Caco-2 (cell line): ENCODE measurements around the gene SPTA1. TPM values are rescaled to one million over a fixed set of nuclear protein-coding genes. Genes with fewer than 3 reads are reported as not detected.

Source experiments
- BruUV-seq: library from RNA; stranded (reverse); fragments of 400-500 nt; replicated peaks from 2 replicates; lab custom pipeline; 2021; lab: Mats Ljungman, UMichigan
- CTCF ChIA-PET: fragments of 300-600 bp; sonication (Branson Sonifier 250); formaldehyde crosslinking; loops from one replicate; lab custom pipeline; 2022; ENCODE audit warnings: antibody characterized with exemption; lab: Charles Lee
- POLR2A ChIA-PET: fragments of 300-600 bp; sonication (Branson Sonifier 250); formaldehyde crosslinking; loops from one replicate; lab custom pipeline; 2022; ENCODE audit warnings: antibody characterized with exemption; lab: Charles Lee
- DNase-seq, 2 experiments: peaks; one replicate each; pipeline versions ENCODE4 v3.0.0 to v3.0.0-alpha.2; 2020 to 2022
- H3K27me3 ChIP-seq: replicated peaks from 2 replicates; pipeline ENCODE4 v1.6.0; 2011; ENCODE audit warnings: low read length; ENCODE audit not compliant: control insufficient read depth, insufficient read depth
- H3K36me3 ChIP-seq: 2 replicates; pipeline ENCODE4 v1.5.1; 2011; ENCODE audit warnings: low read length; ENCODE audit not compliant: control insufficient read depth, insufficient read depth
- H3K4me1 ChIP-seq: fragments of 250-450 bp; sonication (Bioruptor Pico); 2 replicates; pipeline ENCODE4 v1.5.1; 2020; ENCODE audit warnings: mild to moderate bottlenecking
- H3K4me3 ChIP-seq: 2 replicates; pipeline ENCODE4 v1.5.1; 2011; ENCODE audit warnings: low read depth, mild to moderate bottlenecking, control low read depth, low read length
- H3K9me3 ChIP-seq: fragments of 250-450 bp; sonication (Bioruptor Pico); 2 replicates; pipeline ENCODE4 v1.5.1; 2020; ENCODE audit warnings: mild to moderate bottlenecking, moderate library complexity
- H3K27ac Mint-ChIP-seq: one replicate; pipeline ENCODE4 v1.8.0; 2022; ENCODE audit warnings: mixed read lengths; ENCODE audit not compliant: unreplicated experiment
- H3K27me3 Mint-ChIP-seq: one replicate; pipeline ENCODE4 v1.8.0; 2022; ENCODE audit warnings: mixed read lengths; ENCODE audit not compliant: insufficient read depth, unreplicated experiment
- H3K36me3 Mint-ChIP-seq: one replicate; pipeline ENCODE4 v1.8.0; 2022; ENCODE audit warnings: mild to moderate bottlenecking, mixed read lengths; ENCODE audit not compliant: insufficient read depth, unreplicated experiment
- H3K4me1 Mint-ChIP-seq: one replicate; pipeline ENCODE4 v1.8.0; 2022; ENCODE audit warnings: low read depth, mixed read lengths; ENCODE audit not compliant: unreplicated experiment
- H3K4me3 Mint-ChIP-seq: one replicate; pipeline ENCODE4 v1.8.0; 2022; ENCODE audit warnings: mild to moderate bottlenecking, moderate library complexity, mixed read lengths; ENCODE audit not compliant: unreplicated experiment
- H3K9me3 Mint-ChIP-seq: one replicate; pipeline ENCODE4 v1.8.0; 2022; ENCODE audit warnings: mixed read lengths; ENCODE audit not compliant: unreplicated experiment
- CTCF ChIP-seq, 2 experiments: fragments of 200-600 bp in 1 of 2; IDR thresholded peaks; 1 replicate in 1 of 2; 2 replicates in 1 of 2; pipeline versions ENCODE4 v1.5.1 to v1.8.0; 2011 to 2022; ENCODE audit warnings: antibody characterized with exemption in 1 of 2, control low read depth in 1 of 2, inconsistent platforms in 1 of 2, low read depth in 1 of 2, low read length in 1 of 2, mild to moderate bottlenecking in 1 of 2, moderate library complexity in 1 of 2; ENCODE audit not compliant: insufficient read depth in 1 of 2, severe bottlenecking in 1 of 2, unreplicated experiment in 1 of 2
- intact Hi-C: fragments of 100-400 bp; cut with micrococcal nuclease; formaldehyde crosslinking; loops from one replicate; pipeline ENCODE4 v1.10.0; 2022; ENCODE audit not compliant: unreplicated experiment
- total RNA-seq: library from RNA; stranded (reverse); gene quantifications from 2 replicates; pipeline ENCODE4 v1.2.3, GENCODE V29; 2022

Gene SPTA1
- total RNA-seq, 1 experiment from 2014 or later: not detected

- CTCF ChIA-PET: no interaction called here
- no peak overlapping the region for H3K4me3 ChIP-seq
- POLR2A ChIA-PET: no interaction called here
- Mint-ChIP-seq H3K4me3 (no peak overlapping the region), H3K27me3 (peaks cover 6% of the 10 kb centered on the region), H3K4me1 (no peaks in the 10 kb centered on the region), H3K36me3 (no peaks in the 10 kb centered on the region), H3K27ac (no peak overlapping the region), H3K9me3 (no peaks in the 10 kb centered on the region)
- no peaks in the 10 kb centered on the region for H3K36me3 ChIP-seq
- no TSS peak for BruUV-seq
- H3K9me3 ChIP-seq: no peaks in the 10 kb centered on the region
- TF ChIP-seq CTCF (IDR thresholded peaks at IDR 0.05; ENCODE audit: insufficient read depth in 1 of 2, low read depth in 1 of 2, low read length in 1 of 2, severe bottlenecking in 1 of 2, unreplicated experiment in 1 of 2): no peak
- no peaks in the 10 kb centered on the region for H3K4me1 ChIP-seq
- no peak for DNase-seq
- intact Hi-C loops: no loop called here
- H3K27me3 ChIP-seq: no peaks in the 10 kb centered on the region
Measured at GRCh38 chr1:158731707-158732106, 45.2 kb upstream of the SPTA1 start.

GRCh38 chr1:158730453-158730852 lies 43.9 kb upstream of the SPTA1 start:
- BruUV-seq: no TSS peak
- ChIA-PET CTCF (no interaction called here), POLR2A (no interaction called here)
- intact Hi-C loops: no loop called here
- H3K27me3 ChIP-seq: no peaks in the 10 kb centered on the region
- no peak for TF ChIP-seq CTCF (IDR thresholded peaks at IDR 0.05; ENCODE audit: insufficient read depth in 1 of 2, low read depth in 1 of 2, low read length in 1 of 2, severe bottlenecking in 1 of 2, unreplicated experiment in 1 of 2)
- no peak overlapping the region for H3K27ac Mint-ChIP-seq
- no peak overlapping the region for H3K4me3 Mint-ChIP-seq
- H3K9me3 ChIP-seq: no peaks in the 10 kb centered on the region
- no peaks in the 10 kb centered on the region for H3K36me3 Mint-ChIP-seq
- no peaks in the 10 kb centered on the region for H3K36me3 ChIP-seq
- H3K4me3 ChIP-seq: no peak overlapping the region
- H3K4me1 Mint-ChIP-seq: no peaks in the 10 kb centered on the region
- DNase-seq: no peak
- no peaks in the 10 kb centered on the region for H3K4me1 ChIP-seq
- peaks cover 6% of the 10 kb centered on the region for H3K27me3 Mint-ChIP-seq
- H3K9me3 Mint-ChIP-seq: no peaks in the 10 kb centered on the region

GRCh38 chr1:158728510-158729225 lies 42.2 kb upstream of the SPTA1 start:
- TF ChIP-seq CTCF (IDR thresholded peaks at IDR 0.05; ENCODE audit: insufficient read depth in 1 of 2, low read depth in 1 of 2, low read length in 1 of 2, severe bottlenecking in 1 of 2, unreplicated experiment in 1 of 2): no peak
- ChIA-PET CTCF (no interaction called here), POLR2A (no interaction called here)
- H3K9me3 Mint-ChIP-seq: no peaks in the 10 kb centered on the region
- no peaks in the 10 kb centered on the region for H3K9me3 ChIP-seq
- no peak overlapping the region for H3K27ac Mint-ChIP-seq
- no peak overlapping the region for H3K4me3 Mint-ChIP-seq
- no peaks in the 10 kb centered on the region for H3K4me1 ChIP-seq
- intact Hi-C loops: no loop called here
- no TSS peak for BruUV-seq
- no peaks in the 10 kb centered on the region for H3K36me3 Mint-ChIP-seq
- no peaks in the 10 kb centered on the region for H3K36me3 ChIP-seq
- H3K27me3 ChIP-seq: no peaks in the 10 kb centered on the region
- no peak for DNase-seq
- H3K4me1 Mint-ChIP-seq: no peaks in the 10 kb centered on the region
- no peak overlapping the region for H3K4me3 ChIP-seq
- peaks cover 6% of the 10 kb centered on the region for H3K27me3 Mint-ChIP-seq
